ENCODE data around the gene ACVRL1. TPM values are rescaled to one million over a fixed set of nuclear protein-coding genes. Genes with fewer than 3 reads are reported as not detected.

The ACVRL1 gene
- total RNA-seq, 1 experiment from 2014 or later: not detected

DNA sequence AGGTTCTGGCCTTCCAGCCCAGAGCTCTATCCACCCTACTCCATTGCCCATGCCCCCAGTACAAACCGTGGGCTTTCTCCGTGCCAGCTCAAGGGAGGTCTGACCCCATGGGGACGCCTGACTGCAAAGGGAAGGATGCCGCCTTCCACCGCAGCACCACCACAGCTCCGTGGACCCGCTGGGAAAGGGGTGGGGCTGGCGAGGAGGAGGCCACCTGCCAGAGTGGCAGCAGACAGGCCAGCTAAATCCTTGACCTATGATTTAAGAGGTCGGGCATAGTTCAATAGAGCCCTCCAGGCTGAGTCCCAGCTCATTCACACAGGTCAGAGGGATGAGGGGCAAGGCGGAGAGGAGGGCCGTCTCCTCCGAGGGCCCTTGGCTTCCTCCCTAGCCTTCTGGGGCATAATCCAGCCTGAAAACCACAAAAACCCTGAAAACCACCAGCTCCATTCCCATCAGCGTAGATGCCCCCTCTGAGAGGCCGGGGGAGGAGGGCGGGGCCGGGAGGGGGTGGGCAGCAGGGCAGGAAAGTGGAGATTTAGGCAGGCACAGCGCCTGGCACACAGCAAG, 43.9 kb upstream of the ACVRL1 start:
- Mint-ChIP-seq H3K36me3 (ENCODE audit: insufficient read depth in 1 of 3, low read depth in 3 of 3) (no peaks in the 10 kb centered on the region), H3K9me3 (peaks cover 0 to 2% of the 10 kb centered on the region in 2 experiments; a peak in 2 of 5 replicates), H3K27me3 (ENCODE audit: low read depth) (peaks cover 54% of the 10 kb centered on the region), H3K27ac (peak overlapping the region; percentile 16 to 95 (median 92); a peak in 6 of 7 replicates), H3K4me1 (peaks cover 59 to 65% of the 10 kb centered on the region in 2 experiments), H3K4me3 (peak overlapping the region; percentile 58 to 79)
- Histone ChIP-seq H2BK5ac (ENCODE audit: insufficient read length, low read length) (no peak overlapping the region), H3K79me2 (ENCODE audit: insufficient read depth, low read length) (no peaks in the 10 kb centered on the region), H2AK5ac (ENCODE audit: insufficient read length, low read length) (no peak overlapping the region), H4K5ac (ENCODE audit: insufficient read length, low read depth, low read length) (no peak overlapping the region), H3K4me2 (ENCODE audit: insufficient read depth, insufficient read length, low read length) (peak overlapping the region; percentile 69), H3K23ac (ENCODE audit: insufficient read length, low read depth, low read length) (no peak overlapping the region), H4K91ac (ENCODE audit: insufficient read length, low read depth, low read length) (no peak overlapping the region), H3K27me3 (ENCODE audit: insufficient read depth, low read length) (peaks cover 6% of the 10 kb centered on the region; the same call in 1 of the 2 replicates), H3K79me1 (ENCODE audit: insufficient read depth, low read depth, low read length, poor library complexity, severe bottlenecking) (no peaks in the 10 kb centered on the region), H3K4me1 (ENCODE audit: insufficient read depth, low read length) (peaks cover 10% of the 10 kb centered on the region; the same call in 1 of the 2 replicates), H3K9me3 (ENCODE audit: control insufficient read depth, low read depth, low read length) (no peaks in the 10 kb centered on the region), H3K18ac (ENCODE audit: insufficient read length, low read depth, low read length) (no peak overlapping the region), H3K4ac (ENCODE audit: low read depth, low read length) (no peak overlapping the region), H3K14ac (ENCODE audit: insufficient read depth, low read length) (peak overlapping the region; percentile 44), H3K23me2 (ENCODE audit: insufficient read length, low read depth, low read length, poor library complexity, severe bottlenecking) (peaks cover 13% of the 10 kb centered on the region), H3K27ac (ENCODE audit: insufficient read length, low read depth, low read length) (no peak overlapping the region), H3K56ac (ENCODE audit: insufficient read length, low read depth, low read length) (no peak overlapping the region), H4K8ac (replicated peaks; ENCODE audit: insufficient read length, low read depth, low read length) (no peak overlapping the region), H2BK20ac (ENCODE audit: low read depth, low read length, poor library complexity, severe bottlenecking) (no peak overlapping the region), H2AFZ (ENCODE audit: low read length) (no peak overlapping the region), H2BK120ac (ENCODE audit: low read depth, low read length, poor library complexity, severe bottlenecking) (no peak overlapping the region), H2BK15ac (ENCODE audit: low read depth, low read length) (no peak overlapping the region), H3T11ph (ENCODE audit: low read length) (no peak overlapping the region), H2BK12ac (ENCODE audit: insufficient read length, low read depth, low read length) (no peak overlapping the region), H3K9ac (ENCODE audit: extremely low read depth, insufficient read length, low read length) (no peak overlapping the region), H4K20me1 (ENCODE audit: control insufficient read depth, insufficient read depth, insufficient read length) (no peaks in the 10 kb centered on the region)
- DNase-seq: peak; percentile 50
- no CpG with 5 or more reads among the region's 17 CpGs for WGBS (ENCODE audit: extremely low coverage, insufficient read length, low lambda C conversion rate)
- TF ChIP-seq CTCF (conservative IDR thresholded peaks at IDR 0.05): no peak
